ENCODE measurements around the gene SLC20A1.

GRCh38 chr2:112670252-112671022 lies 24.7 kb downstream of the SLC20A1 start:
- TF ChIP-seq CTCF (IDR thresholded peaks at IDR 0.05) (no peak), POLR2A (IDR thresholded peaks at IDR 0.05) (no peak)

Data from lower leg skin (tissue), 3 donors.